Measurements from ENCODE around the gene BMP10.

BMP10 gene

GRCh38 chr2:68889021-68889420 is 17.8 kb upstream of the BMP10 start:
- DNase-seq, result no peak

- DNase-seq, result no peak
These were observed 17.0 kb upstream of the BMP10 start for GRCh38 chr2:68888038-68888704.

GRCh38 chr2:68885811-68886075 is 14.5 kb upstream of the BMP10 start:
- DNase-seq, result no peak

- no peak for DNase-seq
These were observed 14.0 kb upstream of the BMP10 start for GRCh38 chr2:68885074-68885810.

- DNase-seq, result no peak
These were observed 9.0 kb upstream of the BMP10 start for GRCh38 chr2:68880213-68880612.

- DNase-seq, result no peak
These were observed 8.1 kb upstream of the BMP10 start for GRCh38 chr2:68879296-68879695.

- DNase-seq, result no peak
These were observed 7.6 kb upstream of the BMP10 start for GRCh38 chr2:68878753-68879152.

GRCh38 chr2:68878071-68878711 is 7.0 kb upstream of the BMP10 start:
- no peak for DNase-seq

- no peak for DNase-seq
These were observed 6.0 kb upstream of the BMP10 start for GRCh38 chr2:68877079-68877772.

GRCh38 chr2:68870215-68870614 is 982 bp downstream of the BMP10 start:
- no peak for DNase-seq

GRCh38 chr2:68865108-68865507 is 6.1 kb downstream of the BMP10 start:
- DNase-seq, result no peak

GRCh38 chr2:68863996-68864395 is 7.2 kb downstream of the BMP10 start:
- DNase-seq, result no peak

- DNase-seq, result no peak
These were observed 8.3 kb downstream of the BMP10 start for GRCh38 chr2:68862889-68863288.

GRCh38 chr2:68861330-68861729 is 9.9 kb downstream of the BMP10 start:
- no peak for DNase-seq

- DNase-seq, result no peak
These were observed 11.1 kb downstream of the BMP10 start for GRCh38 chr2:68860111-68860510.

- DNase-seq, result no peak
These were observed 13.2 kb downstream of the BMP10 start for GRCh38 chr2:68857855-68858456.

GRCh38 chr2:68857202-68857845 is 13.9 kb downstream of the BMP10 start:
- DNase-seq, result no peak

GRCh38 chr2:68855550-68855949 is 15.6 kb downstream of the BMP10 start:
- no peak for DNase-seq

- no peak for DNase-seq
These were observed 16.7 kb downstream of the BMP10 start for GRCh38 chr2:68854476-68854875.

GRCh38 chr2:68853915-68854314 is 17.3 kb downstream of the BMP10 start:
- DNase-seq, result no peak

- no peak for DNase-seq
These were observed 18.2 kb downstream of the BMP10 start for GRCh38 chr2:68853035-68853434.

- no peak for DNase-seq
These were observed 20.7 kb downstream of the BMP10 start for GRCh38 chr2:68850524-68850923.

- no peak for DNase-seq
These were observed 21.6 kb downstream of the BMP10 start for GRCh38 chr2:68849579-68850030.
